Measurements from ENCODE around the gene CD63. TPM values are rescaled to one million over a fixed set of nuclear protein-coding genes. Genes with fewer than 3 reads are reported as not detected.

CD63 gene
- polyA plus RNA-seq, 1 donor from 2014 or later: 217 TPM

GRCh38 chr12:55682087-55682796 lies 46.6 kb downstream of the CD63 start:
- Histone ChIP-seq H3K79me2 (replicated peaks; ENCODE audit: insufficient read depth, low read length) (no peaks in the 10 kb centered on the region), H3K9ac (ENCODE audit: low read length) (no peak overlapping the region), H3K4me2 (ENCODE audit: low read length) (no peak overlapping the region), H3K9me3 (ENCODE audit: low read length) (no peaks in the 10 kb centered on the region), H2AFZ (ENCODE audit: low read depth, low read length) (no peak overlapping the region), H3K27ac (ENCODE audit: low read length) (no peak overlapping the region), H3K4me3 (ENCODE audit: low read length) (no peak overlapping the region), H3F3A (ENCODE audit: insufficient read depth, low read length, poor library complexity, severe bottlenecking) (no peaks in the 10 kb centered on the region), H3K36me3 (ENCODE audit: insufficient read depth, low read length) (no peaks in the 10 kb centered on the region), H3K9me2 (ENCODE audit: insufficient read depth, low read length) (no peaks in the 10 kb centered on the region), H3K27me3 (ENCODE audit: insufficient read depth, low read depth, low read length) (no peaks in the 10 kb centered on the region), H4K20me1 (ENCODE audit: insufficient read depth) (no peaks in the 10 kb centered on the region)
- TF ChIP-seq RAD21 (conservative IDR thresholded peaks at IDR 0.05) (no peak), SMC3 (conservative IDR thresholded peaks at IDR 0.05; ENCODE audit: poor library complexity) (no peak), MXI1 (conservative IDR thresholded peaks at IDR 0.05; ENCODE audit: poor library complexity, severe bottlenecking) (no peak), EP300 (conservative IDR thresholded peaks at IDR 0.05; ENCODE audit: poor library complexity, severe bottlenecking) (no peak), REST (IDR thresholded peaks at IDR 0.05; ENCODE audit: borderline replicate concordance) (no peak), TAF1 (IDR thresholded peaks at IDR 0.05; ENCODE audit: low read depth) (no peak), EZH2 (IDR thresholded peaks at IDR 0.05; ENCODE audit: borderline replicate concordance, insufficient read depth, low read length, poor library complexity, severe bottlenecking) (no peak), POLR2AphosphoS5 (IDR thresholded peaks at IDR 0.05) (no peak)
- TF ChIP-seq, protein P1, sequence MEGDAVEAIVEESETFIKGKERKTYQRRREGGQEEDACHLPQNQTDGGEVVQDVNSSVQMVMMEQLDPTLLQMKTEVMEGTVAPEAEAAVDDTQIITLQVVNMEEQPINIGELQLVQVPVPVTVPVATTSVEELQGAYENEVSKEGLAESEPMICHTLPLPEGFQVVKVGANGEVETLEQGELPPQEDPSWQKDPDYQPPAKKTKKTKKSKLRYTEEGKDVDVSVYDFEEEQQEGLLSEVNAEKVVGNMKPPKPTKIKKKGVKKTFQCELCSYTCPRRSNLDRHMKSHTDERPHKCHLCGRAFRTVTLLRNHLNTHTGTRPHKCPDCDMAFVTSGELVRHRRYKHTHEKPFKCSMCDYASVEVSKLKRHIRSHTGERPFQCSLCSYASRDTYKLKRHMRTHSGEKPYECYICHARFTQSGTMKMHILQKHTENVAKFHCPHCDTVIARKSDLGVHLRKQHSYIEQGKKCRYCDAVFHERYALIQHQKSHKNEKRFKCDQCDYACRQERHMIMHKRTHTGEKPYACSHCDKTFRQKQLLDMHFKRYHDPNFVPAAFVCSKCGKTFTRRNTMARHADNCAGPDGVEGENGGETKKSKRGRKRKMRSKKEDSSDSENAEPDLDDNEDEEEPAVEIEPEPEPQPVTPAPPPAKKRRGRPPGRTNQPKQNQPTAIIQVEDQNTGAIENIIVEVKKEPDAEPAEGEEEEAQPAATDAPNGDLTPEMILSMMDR (IDR thresholded peaks at IDR 0.05; ENCODE audit: poor library complexity, severe bottlenecking): no peak

GRCh38 chr12:55681142-55682077 lies 47.4 kb downstream of the CD63 start:
- H3K36me3 ChIP-seq (ENCODE audit: insufficient read depth, low read length): no peaks in the 10 kb centered on the region
- no peaks in the 10 kb centered on the region for H3K9me2 ChIP-seq (ENCODE audit: insufficient read depth, low read length)
- no peak overlapping the region for H3K27ac ChIP-seq (ENCODE audit: low read length)
- no peaks in the 10 kb centered on the region for H3F3A ChIP-seq (ENCODE audit: insufficient read depth, low read length, poor library complexity, severe bottlenecking)
- no peak for TF ChIP-seq EZH2 (IDR thresholded peaks at IDR 0.05; ENCODE audit: borderline replicate concordance, insufficient read depth, low read length, poor library complexity, severe bottlenecking)
- no peak for TF ChIP-seq EP300 (conservative IDR thresholded peaks at IDR 0.05; ENCODE audit: poor library complexity, severe bottlenecking)
- TF ChIP-seq, protein P1 (IDR thresholded peaks at IDR 0.05; ENCODE audit: poor library complexity, severe bottlenecking): no peak
- TF ChIP-seq SMC3 (conservative IDR thresholded peaks at IDR 0.05; ENCODE audit: poor library complexity): no peak
- no peak for TF ChIP-seq REST (IDR thresholded peaks at IDR 0.05; ENCODE audit: borderline replicate concordance)
- TF ChIP-seq RAD21 (conservative IDR thresholded peaks at IDR 0.05): no peak
- no peak for TF ChIP-seq TAF1 (IDR thresholded peaks at IDR 0.05; ENCODE audit: low read depth)
- no peak for TF ChIP-seq POLR2AphosphoS5 (IDR thresholded peaks at IDR 0.05)
- TF ChIP-seq MXI1 (conservative IDR thresholded peaks at IDR 0.05; ENCODE audit: poor library complexity, severe bottlenecking): no peak
- H4K20me1 ChIP-seq (ENCODE audit: insufficient read depth): no peaks in the 10 kb centered on the region
- no peak overlapping the region for H3K4me2 ChIP-seq (ENCODE audit: low read length)
- H3K4me3 ChIP-seq (ENCODE audit: low read length): no peak overlapping the region
- H3K79me2 ChIP-seq (replicated peaks; ENCODE audit: insufficient read depth, low read length): no peaks in the 10 kb centered on the region
- no peaks in the 10 kb centered on the region for H3K9me3 ChIP-seq (ENCODE audit: low read length)
- H2AFZ ChIP-seq (ENCODE audit: low read depth, low read length): no peak overlapping the region
- no peak overlapping the region for H3K9ac ChIP-seq (ENCODE audit: low read length)
- no peaks in the 10 kb centered on the region for H3K27me3 ChIP-seq (ENCODE audit: insufficient read depth, low read depth, low read length)
